Keratinocyte (primary cell): ENCODE results near the gene ZSWIM7. TPM values are rescaled to one million over a fixed set of nuclear protein-coding genes. Genes with fewer than 3 reads are reported as not detected.

Experiments used
- DNase-seq: peaks from one replicate; pipeline ENCODE4 v3.0.0-alpha.2; 2011; ENCODE audit warnings: low read depth, missing footprints, low spot score
- FAIRE-seq: peaks from 2 replicates; lab custom pipeline; 2011; peaks lifted over from hg19 to GRCh38; lab: Jason Lieb, UNC
- H2AFZ ChIP-seq: 2 replicates; pipeline ENCODE4 v1.6.0; 2012; ENCODE audit warnings: low read length, control low read depth, inconsistent platforms; ENCODE audit not compliant: control insufficient read depth
- H3K27ac ChIP-seq: 2 replicates; pipeline ENCODE4 v1.5.1; 2011; ENCODE audit warnings: low read length; ENCODE audit not compliant: control insufficient read depth, insufficient read depth
- H3K27me3 ChIP-seq: 3 replicates; pipeline ENCODE4 v1.6.0; 2011; ENCODE audit warnings: low read length; ENCODE audit not compliant: control insufficient read depth, insufficient read depth; ENCODE audit errors: extremely low read depth
- H3K36me3 ChIP-seq, 2 experiments: 2 replicates in 1 of 2; 3 replicates in 1 of 2; pipeline ENCODE4 v1.5.1; 2011; ENCODE audit warnings: low read length in 2 of 2, mild to moderate bottlenecking in 1 of 2; ENCODE audit not compliant: control insufficient read depth in 2 of 2, insufficient read depth in 2 of 2; ENCODE audit errors: extremely low read depth in 1 of 2
- H3K4me1 ChIP-seq: 3 replicates; pipeline ENCODE4 v1.5.1; 2011; ENCODE audit warnings: low read length; ENCODE audit not compliant: control insufficient read depth, insufficient read depth; ENCODE audit errors: extremely low read depth
- H3K4me2 ChIP-seq: 3 replicates; pipeline ENCODE4 v1.6.0; 2011; ENCODE audit warnings: low read depth, low read length; ENCODE audit not compliant: control insufficient read depth, insufficient read depth; ENCODE audit errors: extremely low read depth
- H3K4me3 ChIP-seq, 3 experiments: fragments of 200-600 bp in 1 of 3; sonication (generic) in 1 of 3; 2 replicates in 2 of 3; 3 replicates in 1 of 3; pipeline ENCODE4 v1.5.1; 2011 to 2016; ENCODE audit warnings: low read length in 3 of 3, mild to moderate bottlenecking in 3 of 3, control low read depth in 2 of 3, inconsistent platforms in 1 of 3, low read depth in 1 of 3, mixed read lengths in 1 of 3, mixed run types in 1 of 3, moderate library complexity in 1 of 3; ENCODE audit not compliant: control insufficient read depth in 2 of 3, insufficient read depth in 2 of 3; ENCODE audit errors: extremely low read depth in 1 of 3
- H3K79me2 ChIP-seq: 2 replicates; pipeline ENCODE4 v1.6.0; 2012; ENCODE audit warnings: low read length; ENCODE audit not compliant: control insufficient read depth, insufficient read depth
- H3K9ac ChIP-seq: 3 replicates; pipeline ENCODE4 v1.6.0; 2011; ENCODE audit warnings: low read length; ENCODE audit not compliant: control insufficient read depth, insufficient read depth; ENCODE audit errors: extremely low read depth
- H3K9me1 ChIP-seq: 3 replicates; pipeline ENCODE4 v1.6.0; 2011; ENCODE audit warnings: low read length; ENCODE audit not compliant: control insufficient read depth, insufficient read depth; ENCODE audit errors: extremely low read depth
- H3K9me3 ChIP-seq: 2 replicates; pipeline ENCODE4 v1.5.1; 2012; ENCODE audit warnings: low read depth, low read length; ENCODE audit not compliant: control insufficient read depth
- H4K20me1 ChIP-seq: 3 replicates; pipeline ENCODE4 v1.6.0; 2011; ENCODE audit warnings: low read length; ENCODE audit not compliant: control insufficient read depth, insufficient read depth; ENCODE audit errors: extremely low read depth
- EZH2 ChIP-seq: IDR thresholded peaks from one replicate; pipeline ENCODE4 v1.6.1; 2012; ENCODE audit warnings: inconsistent platforms, mild to moderate bottlenecking, low read length, moderate library complexity
- dilution Hi-C: fragments of 300-500 bp; cut with MboI; formaldehyde crosslinking; loops from one replicate; pipeline ENCODE4 v1.7.0; 2020; ENCODE audit warnings: low sequenced_read_pairs; ENCODE audit not compliant: extremely low pct_ligation_motif_present
- polyA plus RNA-seq, 5 experiments: library from polyadenylated mRNA; depleted of rRNA in 3 of 5; stranded (reverse) in 3 of 5; stranded (forward) in 1 of 5; unstranded in 1 of 5; fragments of >200 nt; gene quantifications; 1 replicate in 1 of 5; 2 replicates in 3 of 5; 3 replicates in 1 of 5; pipeline versions ENCODE4 v1.2.1 to v1.2.3, GENCODE V29; 2011 to 2012; ENCODE audit warnings: missing spikeins in 2 of 5, low read depth in 1 of 5, low replicate concordance in 1 of 5
- TF ChIP-seq, protein P1 (sequence below), 3 experiments: IDR thresholded peaks in 1 of 3; conservative IDR thresholded peaks in 1 of 3; optimal IDR thresholded peaks in 1 of 3; 2 replicates in 2 of 3; 3 replicates in 1 of 3; pipeline versions ENCODE3 to v1.5.1; 2011; ENCODE audit warnings: low read length in 3 of 3, mild to moderate bottlenecking in 3 of 3, moderate library complexity in 2 of 3, control low read depth in 1 of 3, inconsistent platforms in 1 of 3; ENCODE audit not compliant: insufficient read depth in 2 of 3; ENCODE audit errors: extremely low read depth in 1 of 3

The ZSWIM7 gene
- polyA plus RNA-seq, 1 donor (not counting 4 experiments of a cell fraction or from before 2014, with no cell fraction given) = 47.1 TPM

- H3K9ac ChIP-seq = no peak overlapping the region
- peaks cover 3% of the 10 kb centered on the region for H3K79me2 ChIP-seq
- no peak for DNase-seq
- no peaks in the 10 kb centered on the region for H4K20me1 ChIP-seq
- no peaks in the 10 kb centered on the region for H3K4me1 ChIP-seq
- H3K9me1 ChIP-seq = no peaks in the 10 kb centered on the region
- FAIRE-seq = no peak
- no peaks in the 10 kb centered on the region for H3K9me3 ChIP-seq
- peaks cover 29 to 33% of the 10 kb centered on the region in 2 experiments for H3K36me3 ChIP-seq
- TF ChIP-seq, protein P1, sequence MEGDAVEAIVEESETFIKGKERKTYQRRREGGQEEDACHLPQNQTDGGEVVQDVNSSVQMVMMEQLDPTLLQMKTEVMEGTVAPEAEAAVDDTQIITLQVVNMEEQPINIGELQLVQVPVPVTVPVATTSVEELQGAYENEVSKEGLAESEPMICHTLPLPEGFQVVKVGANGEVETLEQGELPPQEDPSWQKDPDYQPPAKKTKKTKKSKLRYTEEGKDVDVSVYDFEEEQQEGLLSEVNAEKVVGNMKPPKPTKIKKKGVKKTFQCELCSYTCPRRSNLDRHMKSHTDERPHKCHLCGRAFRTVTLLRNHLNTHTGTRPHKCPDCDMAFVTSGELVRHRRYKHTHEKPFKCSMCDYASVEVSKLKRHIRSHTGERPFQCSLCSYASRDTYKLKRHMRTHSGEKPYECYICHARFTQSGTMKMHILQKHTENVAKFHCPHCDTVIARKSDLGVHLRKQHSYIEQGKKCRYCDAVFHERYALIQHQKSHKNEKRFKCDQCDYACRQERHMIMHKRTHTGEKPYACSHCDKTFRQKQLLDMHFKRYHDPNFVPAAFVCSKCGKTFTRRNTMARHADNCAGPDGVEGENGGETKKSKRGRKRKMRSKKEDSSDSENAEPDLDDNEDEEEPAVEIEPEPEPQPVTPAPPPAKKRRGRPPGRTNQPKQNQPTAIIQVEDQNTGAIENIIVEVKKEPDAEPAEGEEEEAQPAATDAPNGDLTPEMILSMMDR (optimal IDR thresholded peaks at IDR 0.05 in 1 of 3, IDR thresholded peaks at IDR 0.05 in 1 of 3, conservative IDR thresholded peaks at IDR 0.05 in 1 of 3; ENCODE audit: extremely low read depth in 1 of 3, insufficient read depth in 2 of 3, low read length in 3 of 3) = no peak
- TF ChIP-seq EZH2 = no peak
- no peak overlapping the region for H3K4me3 ChIP-seq
- H2AFZ ChIP-seq = no peak overlapping the region
- no peaks in the 10 kb centered on the region for H3K27me3 ChIP-seq
- H3K27ac ChIP-seq = no peak overlapping the region
- dilution Hi-C loops = no loop called here
- H3K4me2 ChIP-seq = no peak overlapping the region
Observed at GRCh38 chr17:16046966-16047365, 47.5 kb upstream of the ZSWIM7 start.

- no peak for DNase-seq
- Histone ChIP-seq H3K4me2 (no peak overlapping the region), H3K27ac (no peak overlapping the region), H3K4me1 (no peaks in the 10 kb centered on the region), H3K79me2 (no peaks in the 10 kb centered on the region), H3K9ac (no peak overlapping the region), H3K27me3 (no peaks in the 10 kb centered on the region), H3K4me3 (no peak overlapping the region), H4K20me1 (no peaks in the 10 kb centered on the region), H3K9me1 (no peaks in the 10 kb centered on the region), H2AFZ (no peak overlapping the region), H3K36me3 (peaks cover 32 to 42% of the 10 kb centered on the region in 2 experiments), H3K9me3 (no peaks in the 10 kb centered on the region)
- dilution Hi-C loops = no loop called here
- FAIRE-seq = no peak
- no peak for TF ChIP-seq EZH2
- TF ChIP-seq, protein P1 (optimal IDR thresholded peaks at IDR 0.05 in 1 of 3, IDR thresholded peaks at IDR 0.05 in 1 of 3, conservative IDR thresholded peaks at IDR 0.05 in 1 of 3; ENCODE audit: extremely low read depth in 1 of 3, insufficient read depth in 2 of 3, low read length in 3 of 3) = no peak
Observed at GRCh38 chr17:16044487-16044886, 45.0 kb upstream of the ZSWIM7 start.
